Renal cortex interstitium (tissue), 15 donors: Measurements from ENCODE around the gene GCNT3. TPM values are rescaled to one million over a fixed set of nuclear protein-coding genes. Genes with fewer than 3 reads are reported as not detected.

ENCODE experiments used
- DNase-seq, 11 donors: peaks; one replicate each; pipeline ENCODE4 v3.0.0-alpha.2; 2013; ENCODE audit warnings: low read depth in 9 of 11, low spot score in 4 of 11; ENCODE audit errors: extremely low read depth in 1 of 11
- long read RNA-seq, 16 experiments: transcript quantifications; one replicate each; lab custom pipeline, GENCODE V29; 2026
- polyA plus RNA-seq, 3 donors: library from polyadenylated mRNA; unstranded; fragments of 120-200 nt; gene quantifications; one replicate each; pipeline ENCODE4 v1.2.1, GENCODE V29; 2013; ENCODE audit not compliant: insufficient read length in 3 of 3

The GCNT3 gene
- under 1 TPM; 0.34 to 0.92 (median 0.84) TPM for polyA plus RNA-seq
- long read RNA-seq, donor 1, partial matches to known transcripts, result 38 of 116 reads
- long read RNA-seq, donor 1, other reads (novel, unspliced or antisense), result 78 of 116 reads
- long read RNA-seq, donor 2, partial matches to known transcripts, result 44 of 120 reads
- long read RNA-seq, donor 2, other reads (novel, unspliced or antisense), result 76 of 120 reads
- long read RNA-seq, donor 3, result 0 reads
- long read RNA-seq, donor 4, partial matches to known transcripts, result 47 of 145 reads
- long read RNA-seq, donor 4, other reads (novel, unspliced or antisense), result 98 of 145 reads
- long read RNA-seq, donor 5, result 0 reads
- long read RNA-seq, donor 6, partial matches to known transcripts, result 25 of 114 reads
- long read RNA-seq, donor 6, other reads (novel, unspliced or antisense), result 89 of 114 reads
- long read RNA-seq, donor 7, partial matches to known transcripts, result 236 of 246 reads
- long read RNA-seq, donor 7, other reads (novel, unspliced or antisense), result 10 of 246 reads
- long read RNA-seq, donor 8, result 0 reads
- long read RNA-seq, donor 9, result 0 reads
- long read RNA-seq, donor 10, result 0 reads
- long read RNA-seq, donor 11, partial matches to known transcripts, result 0 of 1 reads
- long read RNA-seq, donor 11, other reads (novel, unspliced or antisense), result 0 of 1 reads
- long read RNA-seq, donor 12, partial matches to known transcripts, result 159 of 159 reads
- long read RNA-seq, donor 12, other reads (novel, unspliced or antisense), result 0 of 159 reads
- long read RNA-seq, donor 13, result 0 reads
- long read RNA-seq, donor 14, full-length matches to known transcripts, result 1 of 249 reads
- long read RNA-seq, donor 14, partial matches to known transcripts, result 233 of 249 reads
- long read RNA-seq, donor 14, other reads (novel, unspliced or antisense), result 15 of 249 reads
- long read RNA-seq, donor 15, partial matches to known transcripts, result 26 of 26 reads
- long read RNA-seq, donor 15, other reads (novel, unspliced or antisense), result 0 of 26 reads
- long read RNA-seq, donor 16, result 0 reads

- DNase-seq, result peak in 4 of 11 donors; percentile 15 to 54 (median 30)
Measured at GRCh38 chr15:59611276-59612260, at the start of gene GCNT3. GCNT3 (plus strand) TSS chr15:59611783; CDS start chr15:59618239, 6,456 bp downstream.

- DNase-seq, result no peak
Measured at GRCh38 chr15:59562448-59563186, 49.0 kb upstream of the GCNT3 start.

- DNase-seq, result no peak
Measured at GRCh38 chr15:59565299-59565698, 46.3 kb upstream of the GCNT3 start.

- DNase-seq, result no peak
Measured at GRCh38 chr15:59567324-59567723, 44.3 kb upstream of the GCNT3 start.

- DNase-seq, result no peak
Measured at GRCh38 chr15:59569477-59569876, 42.1 kb upstream of the GCNT3 start.

- DNase-seq, result no peak
Measured at GRCh38 chr15:59570315-59570714, 41.3 kb upstream of the GCNT3 start.

- no peak for DNase-seq
Measured at GRCh38 chr15:59571606-59572005, 40.0 kb upstream of the GCNT3 start.

- DNase-seq, result no peak
Measured at GRCh38 chr15:59583088-59583487, 28.5 kb upstream of the GCNT3 start.

- no peak for DNase-seq
Measured at GRCh38 chr15:59587085-59587826, 24.3 kb upstream of the GCNT3 start.

- DNase-seq, result no peak
Measured at GRCh38 chr15:59590027-59590426, 21.6 kb upstream of the GCNT3 start.

GRCh38 chr15:59591356-59591755 lies 20.2 kb upstream of the GCNT3 start:
- no peak for DNase-seq

GRCh38 chr15:59594493-59594942 lies 17.1 kb upstream of the GCNT3 start:
- DNase-seq, result no peak

GRCh38 chr15:59594991-59595390 lies 16.6 kb upstream of the GCNT3 start:
- no peak for DNase-seq

- DNase-seq, result no peak
Measured at GRCh38 chr15:59595434-59595915, 16.1 kb upstream of the GCNT3 start.

- DNase-seq, result no peak
Measured at GRCh38 chr15:59596640-59597039, 14.9 kb upstream of the GCNT3 start.

- DNase-seq, result no peak
Measured at GRCh38 chr15:59598461-59598860, 13.1 kb upstream of the GCNT3 start.

GRCh38 chr15:59605994-59606393 lies 5.6 kb upstream of the GCNT3 start:
- DNase-seq, result no peak
